ENCODE measurements around the gene PALMD. TPM values are rescaled to one million over a fixed set of nuclear protein-coding genes. Genes with fewer than 3 reads are reported as not detected.

The PALMD gene
- total RNA-seq, 3 donors from 2014 or later, result not detected

DNA sequence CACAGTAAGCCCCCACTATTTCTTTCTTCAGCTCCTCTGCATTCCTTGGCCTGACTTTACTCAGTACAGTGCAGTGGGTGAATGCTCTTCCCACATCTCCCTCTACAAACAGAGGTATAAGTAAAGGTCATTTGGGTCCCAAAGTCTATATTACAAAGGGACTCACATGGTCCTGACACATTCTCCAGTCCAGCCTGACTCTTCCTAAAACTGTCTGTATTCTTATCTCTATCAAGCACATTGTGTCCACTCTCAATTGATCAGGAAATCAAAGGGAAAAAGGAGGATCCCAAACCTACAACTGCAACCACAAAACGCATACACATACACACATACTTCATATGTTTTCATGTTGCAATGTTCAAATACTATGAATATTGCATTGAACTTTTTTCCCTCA lies 71.1 kb downstream of the PALMD start:
- Mint-ChIP-seq H3K9me3 (no peaks in the 10 kb centered on the region), H3K4me1 (ENCODE audit: low read depth) (no peaks in the 10 kb centered on the region), H3K27me3 (ENCODE audit: low read depth) (no peaks in the 10 kb centered on the region), H3K36me3 (ENCODE audit: insufficient read depth) (peaks cover 1% of the 10 kb centered on the region), H3K4me3 (no peak overlapping the region)
- no peak for ATAC-seq
- DNase-seq, result no peak

- ATAC-seq (no peak), DNase-seq (no peak)
- H3K9me3 Mint-ChIP-seq, result no peaks in the 10 kb centered on the region
- no peaks in the 10 kb centered on the region for H3K27me3 Mint-ChIP-seq (ENCODE audit: low read depth)
- H3K4me1 Mint-ChIP-seq (ENCODE audit: low read depth), result no peaks in the 10 kb centered on the region
- H3K36me3 Mint-ChIP-seq (ENCODE audit: insufficient read depth), result no peaks in the 10 kb centered on the region
- H3K4me3 Mint-ChIP-seq, result no peak overlapping the region
These were observed 77.3 kb downstream of the PALMD start for GRCh38 chr1:99723251-99723650.

DNA sequence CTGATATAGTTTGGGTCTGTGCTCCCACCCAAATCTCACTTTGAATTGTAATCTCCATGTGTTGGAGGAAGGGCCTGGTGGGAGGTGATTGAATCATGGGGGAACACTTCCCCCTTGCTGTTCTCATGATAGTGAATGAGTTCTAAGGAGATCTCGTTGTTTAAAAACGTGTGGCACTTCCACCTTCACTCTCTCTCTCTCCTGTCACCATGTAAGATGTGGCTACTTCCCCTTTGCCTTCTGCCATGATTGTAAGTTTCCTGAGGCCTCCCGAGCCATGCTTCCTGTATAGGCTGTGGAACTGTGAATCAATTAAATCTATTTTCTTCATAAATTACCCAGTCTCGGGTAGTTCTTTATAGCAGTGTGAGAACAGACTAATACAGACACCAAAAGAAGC lies 80.1 kb downstream of the PALMD start:
- Mint-ChIP-seq H3K36me3 (ENCODE audit: insufficient read depth) (no peaks in the 10 kb centered on the region), H3K9me3 (no peaks in the 10 kb centered on the region), H3K27me3 (ENCODE audit: low read depth) (no peaks in the 10 kb centered on the region), H3K4me1 (ENCODE audit: low read depth) (no peaks in the 10 kb centered on the region), H3K4me3 (no peak overlapping the region)
- DNase-seq (no peak), ATAC-seq (no peak)

- DNase-seq, result no peak
These were observed 80.5 kb downstream of the PALMD start for GRCh38 chr1:99726407-99726806.

GRCh38 chr1:99726818-99727217 lies 80.9 kb downstream of the PALMD start:
- Mint-ChIP-seq H3K4me1 (ENCODE audit: low read depth) (no peaks in the 10 kb centered on the region), H3K27me3 (ENCODE audit: low read depth) (no peaks in the 10 kb centered on the region), H3K4me3 (no peak overlapping the region), H3K9me3 (no peaks in the 10 kb centered on the region), H3K36me3 (ENCODE audit: insufficient read depth) (no peaks in the 10 kb centered on the region)
- no peak for ATAC-seq
- DNase-seq, result no peak

More at GRCh38 chr1:99726407-99726806, 80.5 kb downstream of the PALMD start:
- Mint-ChIP-seq H3K27me3 (ENCODE audit: low read depth) (no peaks in the 10 kb centered on the region), H3K4me3 (no peak overlapping the region), H3K4me1 (ENCODE audit: low read depth) (no peaks in the 10 kb centered on the region), H3K36me3 (ENCODE audit: insufficient read depth) (no peaks in the 10 kb centered on the region), H3K9me3 (no peaks in the 10 kb centered on the region)
- ATAC-seq, result no peak

DNA sequence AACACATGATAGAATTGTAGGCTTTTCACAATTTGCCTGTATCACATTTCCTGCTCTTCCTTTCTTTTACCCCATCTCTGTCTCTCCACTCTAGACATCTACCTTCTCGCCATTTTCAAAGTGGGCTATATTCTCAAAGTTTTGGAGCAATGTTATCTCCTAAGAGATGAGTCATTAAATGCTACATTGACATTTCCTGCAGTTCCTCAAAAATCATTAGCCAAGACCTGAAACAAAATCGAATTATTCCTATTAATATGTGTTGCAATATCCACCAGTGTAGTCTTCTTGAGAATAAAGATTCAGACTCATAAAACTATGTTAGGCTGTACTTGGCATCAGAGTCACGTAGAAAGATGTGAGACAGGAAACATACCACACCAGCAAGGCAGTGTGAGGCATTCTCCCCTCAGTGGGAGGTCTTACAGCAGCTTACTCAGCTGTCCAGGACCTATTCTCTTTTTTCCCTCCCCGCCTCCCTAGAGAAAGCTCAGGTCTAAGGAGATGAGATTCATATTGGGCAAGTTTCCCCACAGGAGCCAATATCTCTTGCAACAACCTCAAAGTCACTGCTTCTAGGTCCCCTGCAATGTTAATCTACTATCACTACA lies 81.8 kb downstream of the PALMD start:
- Mint-ChIP-seq H3K9me3 (no peaks in the 10 kb centered on the region), H3K27me3 (ENCODE audit: low read depth) (no peaks in the 10 kb centered on the region), H3K4me1 (ENCODE audit: low read depth) (no peaks in the 10 kb centered on the region), H3K4me3 (no peak overlapping the region), H3K36me3 (ENCODE audit: insufficient read depth) (no peaks in the 10 kb centered on the region)
- DNase-seq, result no peak
- ATAC-seq, result no peak

GRCh38 chr1:99728494-99729235 lies 82.8 kb downstream of the PALMD start:
- Mint-ChIP-seq H3K27me3 (ENCODE audit: low read depth) (no peaks in the 10 kb centered on the region), H3K9me3 (no peaks in the 10 kb centered on the region), H3K4me3 (no peak overlapping the region), H3K4me1 (ENCODE audit: low read depth) (no peaks in the 10 kb centered on the region), H3K36me3 (ENCODE audit: insufficient read depth) (no peaks in the 10 kb centered on the region)
- DNase-seq (no peak), ATAC-seq (no peak)

DNA sequence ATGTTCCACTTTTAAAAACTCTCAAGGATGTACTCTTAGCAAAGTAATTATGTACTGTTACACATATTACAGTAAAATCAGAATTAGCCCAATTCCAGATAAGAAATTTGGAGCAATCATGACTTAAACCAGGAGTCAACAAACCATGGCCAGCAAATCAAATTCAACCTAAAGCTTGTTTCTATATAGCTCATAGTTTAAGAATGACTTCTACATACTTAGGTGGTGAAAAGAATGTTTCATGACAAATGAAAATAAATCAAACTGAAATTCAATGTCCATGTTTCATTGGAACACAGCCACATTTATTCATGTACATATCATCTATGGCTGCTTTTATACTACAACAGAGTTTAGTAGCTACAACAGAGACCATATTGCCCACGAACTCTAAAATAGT lies 85.5 kb downstream of the PALMD start:
- Mint-ChIP-seq H3K27me3 (ENCODE audit: low read depth) (no peaks in the 10 kb centered on the region), H3K4me1 (ENCODE audit: low read depth) (no peaks in the 10 kb centered on the region), H3K9me3 (no peaks in the 10 kb centered on the region), H3K36me3 (ENCODE audit: insufficient read depth) (no peaks in the 10 kb centered on the region), H3K4me3 (no peak overlapping the region)
- ATAC-seq (no peak), DNase-seq (no peak)

- DNase-seq, result no peak
- H3K4me1 Mint-ChIP-seq (ENCODE audit: low read depth), result no peaks in the 10 kb centered on the region
- no peaks in the 10 kb centered on the region for H3K9me3 Mint-ChIP-seq
- no peaks in the 10 kb centered on the region for H3K36me3 Mint-ChIP-seq (ENCODE audit: insufficient read depth)
- ATAC-seq, result no peak
- H3K4me3 Mint-ChIP-seq, result no peak overlapping the region
- no peaks in the 10 kb centered on the region for H3K27me3 Mint-ChIP-seq (ENCODE audit: low read depth)
These were observed 89.9 kb downstream of the PALMD start for GRCh38 chr1:99735852-99736251.

GRCh38 chr1:99737016-99737415 lies 91.1 kb downstream of the PALMD start:
- DNase-seq, result no peak
- Mint-ChIP-seq H3K27me3 (ENCODE audit: low read depth) (no peaks in the 10 kb centered on the region), H3K9me3 (no peaks in the 10 kb centered on the region), H3K4me1 (ENCODE audit: low read depth) (no peaks in the 10 kb centered on the region), H3K4me3 (no peak overlapping the region), H3K36me3 (ENCODE audit: insufficient read depth) (peaks cover 2% of the 10 kb centered on the region)
- no peak for ATAC-seq

GRCh38 chr1:99738858-99739465 lies 93.0 kb downstream of the PALMD start:
- no peak for ATAC-seq
- Mint-ChIP-seq H3K4me3 (no peak overlapping the region), H3K36me3 (ENCODE audit: insufficient read depth) (peaks cover 2% of the 10 kb centered on the region), H3K27me3 (ENCODE audit: low read depth) (no peaks in the 10 kb centered on the region), H3K9me3 (no peaks in the 10 kb centered on the region), H3K4me1 (ENCODE audit: low read depth) (no peaks in the 10 kb centered on the region)
- no peak for DNase-seq

GRCh38 chr1:99740141-99740540 lies 94.2 kb downstream of the PALMD start:
- H3K36me3 Mint-ChIP-seq (ENCODE audit: insufficient read depth), result peaks cover 2% of the 10 kb centered on the region
- H3K4me3 Mint-ChIP-seq, result no peak overlapping the region
- no peaks in the 10 kb centered on the region for H3K27me3 Mint-ChIP-seq (ENCODE audit: low read depth)
- DNase-seq (no peak), ATAC-seq (no peak)
- H3K9me3 Mint-ChIP-seq, result no peaks in the 10 kb centered on the region
- H3K4me1 Mint-ChIP-seq (ENCODE audit: low read depth), result no peaks in the 10 kb centered on the region

All from activated T-cell treated with anti-CD3 and anti-CD28 coated beads, Interleukin-2, amount 50 U/mL, for 4 hours (primary cell).